Stomach (tissue), 4 donors: Measurements from ENCODE around the gene AKAP6.

Experiments
- CTCF ChIP-seq, 7 experiments: fragments of 450-650 bp in 4 of 7; fragments of 200-600 bp in 3 of 7; sonication (generic) in 3 of 7; IDR thresholded peaks; one replicate each; pipeline ENCODE4 v1.5.1; 2016 to 2019; ENCODE audit warnings: antibody characterized with exemption in 7 of 7, control low read depth in 2 of 7, mild to moderate bottlenecking in 1 of 7
- EP300 ChIP-seq: sonication (generic); formaldehyde crosslinking; IDR thresholded peaks from one replicate; pipeline ENCODE4 v1.6.1; 2017; ENCODE audit warnings: antibody characterized with exemption
- POLR2A ChIP-seq, 4 donors: fragments of 450-650 bp; IDR thresholded peaks; one replicate each; pipeline ENCODE4 v1.6.1; 2016; ENCODE audit warnings: antibody characterized with exemption in 4 of 4, control low read depth in 2 of 4, mild to moderate bottlenecking in 1 of 4, moderate library complexity in 1 of 4
- POLR2AphosphoS5 ChIP-seq, 3 donors: sonication (generic); formaldehyde crosslinking; IDR thresholded peaks; one replicate each; pipeline ENCODE4 v1.6.1; 2016; ENCODE audit warnings: antibody characterized with exemption in 3 of 3

- TF ChIP-seq CTCF (IDR thresholded peaks at IDR 0.05): no peak
- no peak for TF ChIP-seq POLR2A (IDR thresholded peaks at IDR 0.05)
- TF ChIP-seq POLR2AphosphoS5 (IDR thresholded peaks at IDR 0.05): no peak
- no peak for TF ChIP-seq EP300
These were observed 142.1 kb downstream of the AKAP6 start for GRCh38 chr14:32471181-32471580.
